Cortex of kidney (tissue), 1 donor: ENCODE measurements around the gene HBQ1.
"Not testable (repeated sequence)": the region's sequence is repeated elsewhere in the genome, so short reads cannot be mapped to it uniquely, and the experiment has no call there.

ENCODE experiments used
- DNase-seq: peaks from one replicate; lab custom pipeline; 2025; lab: John Stamatoyannopoulos, UW

HBQ1 gene

GRCh38 chr16:180101-180675, at the start of gene HBQ1:
Gene HBQ1, plus strand, starts transcription at chr16:180459. Its CDS starts 28 bp downstream, at chr16:180487.
- DNase-seq = no peak

- DNase-seq = no peak
Observed at GRCh38 chr16:130533-131173, 49.6 kb upstream of the HBQ1 start.

- DNase-seq = no peak
Observed at GRCh38 chr16:132120-132519, 48.1 kb upstream of the HBQ1 start.

- no peak for DNase-seq
Observed at GRCh38 chr16:133716-134115, 46.5 kb upstream of the HBQ1 start.

- no peak for DNase-seq
Observed at GRCh38 chr16:138049-138417, 42.2 kb upstream of the HBQ1 start.

GRCh38 chr16:140175-140857, 39.9 kb upstream of the HBQ1 start:
- DNase-seq = no peak

GRCh38 chr16:142405-142967, 37.8 kb upstream of the HBQ1 start:
- DNase-seq = no peak

- no peak for DNase-seq
Observed at GRCh38 chr16:143047-143446, 37.2 kb upstream of the HBQ1 start.

- DNase-seq = no peak
Observed at GRCh38 chr16:143456-143855, 36.8 kb upstream of the HBQ1 start.

- no peak for DNase-seq
Observed at GRCh38 chr16:144797-145252, 35.4 kb upstream of the HBQ1 start.

- no peak for DNase-seq
Observed at GRCh38 chr16:146646-147045, 33.6 kb upstream of the HBQ1 start.

GRCh38 chr16:149024-149660, 31.1 kb upstream of the HBQ1 start:
- no peak for DNase-seq

- no peak for DNase-seq
Observed at GRCh38 chr16:152141-153128, 27.8 kb upstream of the HBQ1 start, which contains the start of gene HBZ. Gene HBZ, plus strand, starts transcription at chr16:152644. Its CDS starts 266 bp downstream, at chr16:152910.

GRCh38 chr16:153129-153521, 27.1 kb upstream of the HBQ1 start:
- DNase-seq = not testable (repeated sequence)

- DNase-seq = not testable (repeated sequence)
Observed at GRCh38 chr16:153550-154216, 26.6 kb upstream of the HBQ1 start.

- DNase-seq = no peak
Observed at GRCh38 chr16:154217-155030, 25.8 kb upstream of the HBQ1 start.

GRCh38 chr16:155031-155398, 25.2 kb upstream of the HBQ1 start:
- DNase-seq = no peak

- no peak for DNase-seq
Observed at GRCh38 chr16:159136-159849, 21.0 kb upstream of the HBQ1 start.

- not testable (repeated sequence) for DNase-seq
Observed at GRCh38 chr16:160242-160641, 20.0 kb upstream of the HBQ1 start.
